MCF 10A (cell line): ENCODE data around the gene NUDT4. TPM values are rescaled to one million over a fixed set of nuclear protein-coding genes. Genes with fewer than 3 reads are reported as not detected.

Source experiments
- BruUV-seq: library from RNA; stranded (reverse); fragments of 400-500 nt; replicated peaks from 2 replicates; lab custom pipeline; 2021; lab: Mats Ljungman, UMichigan
- CTCF ChIA-PET: fragments of 300-600 bp; sonication (Branson Sonifier 250); formaldehyde crosslinking; extraction: SDS; loops from one replicate; lab custom pipeline; 2021; ENCODE audit warnings: antibody characterized with exemption, inconsistent platforms; lab: Yijun Ruan, JAX
- POLR2A ChIA-PET: fragments of 300-600, 350-650 bp; sonication (Branson Sonifier 250); formaldehyde crosslinking; extraction: SDS; loops from one replicate; lab custom pipeline; 2020; ENCODE audit warnings: antibody characterized with exemption, inconsistent platforms; lab: Yijun Ruan, JAX
- DNase-seq: peaks from one replicate; pipeline ENCODE4 v3.0.0-alpha.2; 2018; ENCODE audit not compliant: unreplicated experiment
- H3K27ac Mint-ChIP-seq: one replicate; pipeline ENCODE4 v1.8.0; 2022; ENCODE audit warnings: mild to moderate bottlenecking, low read depth, mixed read lengths; ENCODE audit not compliant: unreplicated experiment
- H3K27me3 Mint-ChIP-seq: one replicate; pipeline ENCODE4 v1.8.0; 2022; ENCODE audit warnings: mixed read lengths; ENCODE audit not compliant: insufficient read depth, unreplicated experiment
- H3K36me3 Mint-ChIP-seq: one replicate; pipeline ENCODE4 v1.8.0; 2022; ENCODE audit warnings: mild to moderate bottlenecking, moderate library complexity, mixed read lengths; ENCODE audit not compliant: insufficient read depth, unreplicated experiment
- H3K4me1 Mint-ChIP-seq: one replicate; pipeline ENCODE4 v1.8.0; 2022; ENCODE audit warnings: mixed read lengths; ENCODE audit not compliant: insufficient read depth, unreplicated experiment
- H3K4me3 Mint-ChIP-seq: one replicate; pipeline ENCODE4 v1.8.0; 2022; ENCODE audit warnings: mild to moderate bottlenecking, moderate library complexity, mixed read lengths; ENCODE audit not compliant: unreplicated experiment
- H3K9me3 Mint-ChIP-seq: one replicate; pipeline ENCODE4 v1.8.0; 2022; ENCODE audit warnings: mixed read lengths; ENCODE audit not compliant: unreplicated experiment
- intact Hi-C: fragments of 100-400 bp; cut with micrococcal nuclease; formaldehyde crosslinking; loops from 2 replicates; pipeline ENCODE4 v1.14.1; 2022
- total RNA-seq: library from RNA; stranded (reverse); gene quantifications from 2 replicates; pipeline ENCODE4 v1.2.3, GENCODE V29; 2022
- TF ChIP-seq, protein P1 (sequence below): fragments of 200-600 bp; IDR thresholded peaks from one replicate; pipeline ENCODE4 v1.8.0; 2022; ENCODE audit warnings: antibody characterized with exemption, mild to moderate bottlenecking; ENCODE audit not compliant: unreplicated experiment

NUDT4 gene
- total RNA-seq, 1 experiment from 2014 or later: 79.8 TPM

GRCh38 chr12:93419388-93420034, 41.8 kb downstream of the NUDT4 start:
- H3K36me3 Mint-ChIP-seq: no peaks in the 10 kb centered on the region
- no peak overlapping the region for H3K27ac Mint-ChIP-seq
- CTCF ChIA-PET: interaction anchor here (0.6 to 3.5 kb wide), 33 partner anchors 9 to 1649 kb away, joined by 3 to 31 read pairs (median 4); partner anchors contain the start of gene UBE2N
- intact Hi-C loops: loop anchor here (1.0 to 10.0 kb wide), 2 partner anchors 432 to 685 kb away; no protein-coding TSS in a partner anchor
- BruUV-seq: no TSS peak
- peaks cover 32% of the 10 kb centered on the region for H3K4me1 Mint-ChIP-seq
- no peak overlapping the region for H3K4me3 Mint-ChIP-seq
- TF ChIP-seq, protein P1, sequence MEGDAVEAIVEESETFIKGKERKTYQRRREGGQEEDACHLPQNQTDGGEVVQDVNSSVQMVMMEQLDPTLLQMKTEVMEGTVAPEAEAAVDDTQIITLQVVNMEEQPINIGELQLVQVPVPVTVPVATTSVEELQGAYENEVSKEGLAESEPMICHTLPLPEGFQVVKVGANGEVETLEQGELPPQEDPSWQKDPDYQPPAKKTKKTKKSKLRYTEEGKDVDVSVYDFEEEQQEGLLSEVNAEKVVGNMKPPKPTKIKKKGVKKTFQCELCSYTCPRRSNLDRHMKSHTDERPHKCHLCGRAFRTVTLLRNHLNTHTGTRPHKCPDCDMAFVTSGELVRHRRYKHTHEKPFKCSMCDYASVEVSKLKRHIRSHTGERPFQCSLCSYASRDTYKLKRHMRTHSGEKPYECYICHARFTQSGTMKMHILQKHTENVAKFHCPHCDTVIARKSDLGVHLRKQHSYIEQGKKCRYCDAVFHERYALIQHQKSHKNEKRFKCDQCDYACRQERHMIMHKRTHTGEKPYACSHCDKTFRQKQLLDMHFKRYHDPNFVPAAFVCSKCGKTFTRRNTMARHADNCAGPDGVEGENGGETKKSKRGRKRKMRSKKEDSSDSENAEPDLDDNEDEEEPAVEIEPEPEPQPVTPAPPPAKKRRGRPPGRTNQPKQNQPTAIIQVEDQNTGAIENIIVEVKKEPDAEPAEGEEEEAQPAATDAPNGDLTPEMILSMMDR: peak; percentile 43
- H3K9me3 Mint-ChIP-seq: no peaks in the 10 kb centered on the region
- peak; percentile 49 for DNase-seq
- POLR2A ChIA-PET: interaction anchor here (0.6 to 3.2 kb wide), 10 partner anchors 9 to 1270 kb away, joined by 3 to 8 read pairs (median 4); partner anchors contain the start of gene EEA1
- no peaks in the 10 kb centered on the region for H3K27me3 Mint-ChIP-seq

- Mint-ChIP-seq H3K4me3 (no peak overlapping the region), H3K36me3 (no peaks in the 10 kb centered on the region), H3K27ac (no peak overlapping the region), H3K4me1 (peaks cover 23% of the 10 kb centered on the region), H3K9me3 (no peaks in the 10 kb centered on the region), H3K27me3 (no peaks in the 10 kb centered on the region)
- TF ChIP-seq, protein P1: no peak
- POLR2A ChIA-PET: interaction anchor here (1.0 to 3.2 kb wide), 2 partner anchors 16 to 41 kb away, joined by 3 to 8 read pairs; no protein-coding TSS in a partner anchor
- no TSS peak for BruUV-seq
- CTCF ChIA-PET: interaction anchor here (0.6 to 2.3 kb wide), 6 partner anchors 9 to 680 kb away, joined by 4 to 9 read pairs (median 5); no protein-coding TSS in a partner anchor
- DNase-seq: no peak
- intact Hi-C loops: no loop called here
Measured at GRCh38 chr12:93422050-93422449, 44.3 kb downstream of the NUDT4 start.

DNA sequence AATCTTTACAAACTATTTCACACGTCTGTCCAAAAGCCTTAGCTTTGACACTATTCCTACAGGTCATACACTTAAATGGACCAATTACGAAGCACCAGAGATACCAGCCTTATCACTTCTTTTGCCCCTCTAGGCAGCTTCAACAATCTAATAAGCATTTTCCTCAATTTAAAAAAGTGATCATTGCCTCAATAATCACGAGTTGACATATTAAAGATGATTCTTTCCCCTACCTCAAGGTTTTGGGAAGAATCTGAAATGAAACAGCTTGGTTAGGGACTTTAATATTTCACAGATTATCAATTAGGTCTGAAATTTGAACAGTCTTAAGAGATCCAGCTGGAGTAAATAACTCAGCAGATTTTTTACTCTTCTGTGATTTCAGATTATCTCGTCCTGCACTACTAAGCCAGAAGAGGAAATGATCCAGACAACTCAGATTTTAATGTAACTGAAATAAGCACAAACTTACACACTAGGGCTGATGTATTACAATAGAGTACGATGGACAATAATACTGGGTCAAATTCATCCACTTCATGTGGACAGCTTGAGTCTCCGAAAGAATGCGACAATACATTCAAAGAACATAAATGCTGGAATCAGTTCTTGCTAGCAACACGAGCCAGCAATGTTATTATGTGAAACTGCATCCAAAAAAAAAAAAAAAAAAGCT, 48.1 kb downstream of the NUDT4 start:
- Mint-ChIP-seq H3K27me3 (no peaks in the 10 kb centered on the region), H3K4me1 (peaks cover 38% of the 10 kb centered on the region), H3K9me3 (no peaks in the 10 kb centered on the region), H3K36me3 (no peaks in the 10 kb centered on the region), H3K27ac (no peak overlapping the region), H3K4me3 (no peak overlapping the region)
- DNase-seq: no peak
- intact Hi-C loops: no loop called here
- CTCF ChIA-PET: interaction anchor here (0.6 to 1.8 kb wide), 8 partner anchors 278 to 675 kb away, joined by 3 to 7 read pairs (median 3); no protein-coding TSS in a partner anchor
- TF ChIP-seq, protein P1: no peak
- no TSS peak for BruUV-seq
- POLR2A ChIA-PET: interaction anchor here (0.6 kb wide), 1 partner anchor 885 kb away, joined by 5 read pairs; no protein-coding TSS in a partner anchor

DNA sequence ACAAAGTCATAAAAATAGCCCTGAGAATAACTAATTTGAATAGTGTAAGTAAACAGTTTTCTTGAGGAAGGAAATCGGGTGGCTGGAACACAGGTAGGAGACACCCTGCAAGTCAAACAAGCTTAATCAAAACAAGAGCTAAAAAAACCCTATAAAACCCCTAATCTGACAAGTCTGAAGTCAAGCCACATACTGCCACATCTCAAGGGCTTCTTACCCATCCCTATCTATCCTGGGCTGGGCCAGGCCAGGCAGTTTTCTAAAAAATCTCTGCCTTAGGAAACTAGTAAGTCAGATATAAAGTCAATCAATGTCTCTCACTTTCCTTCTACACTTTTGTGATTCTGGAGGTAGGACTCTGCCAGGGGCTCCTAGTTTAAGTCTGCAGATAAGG, 48.7 kb downstream of the NUDT4 start:
- DNase-seq: no peak
- no peak overlapping the region for H3K4me3 Mint-ChIP-seq
- no peaks in the 10 kb centered on the region for H3K36me3 Mint-ChIP-seq
- no peaks in the 10 kb centered on the region for H3K27me3 Mint-ChIP-seq
- CTCF ChIA-PET: interaction anchor here (0.6 to 1.8 kb wide), 10 partner anchors 278 to 904 kb away, joined by 3 to 7 read pairs (median 3); no protein-coding TSS in a partner anchor
- TF ChIP-seq, protein P1: no peak
- POLR2A ChIA-PET: interaction anchor here (0.6 kb wide), 1 partner anchor 885 kb away, joined by 5 read pairs; no protein-coding TSS in a partner anchor
- H3K27ac Mint-ChIP-seq: no peak overlapping the region
- H3K9me3 Mint-ChIP-seq: no peaks in the 10 kb centered on the region
- intact Hi-C loops: no loop called here
- H3K4me1 Mint-ChIP-seq: peaks cover 35% of the 10 kb centered on the region
- BruUV-seq: no TSS peak
